ENCODE measurements around the gene KRT78. TPM values are rescaled to one million over a fixed set of nuclear protein-coding genes. Genes with fewer than 3 reads are reported as not detected.

The KRT78 gene
- total RNA-seq, 2 experiments from 2014 or later, result not detected

- Mint-ChIP-seq H3K9me3 (ENCODE audit: low read depth) (no peaks in the 10 kb centered on the region), H3K27ac (no peak overlapping the region), H3K4me3 (no peak overlapping the region), H3K36me3 (ENCODE audit: low read depth) (no peaks in the 10 kb centered on the region), H3K27me3 (no peaks in the 10 kb centered on the region), H3K4me1 (peaks cover 10% of the 10 kb centered on the region)
- POLR2A ChIA-PET, result interaction anchor here (0.5 kb wide), 1 partner anchor 33 kb away, joined by 8 read pairs; no protein-coding TSS in a partner anchor
- DNase-seq (no peak), ATAC-seq (no peak)
- CTCF ChIA-PET, result interaction anchor here (0.6 to 2.0 kb wide), 2 partner anchors 9 to 121 kb away, joined by 3 to 5 read pairs; no protein-coding TSS in a partner anchor
- intact Hi-C loops (cut with DNase I, micrococcal nuclease), result no loop called here
Observed at GRCh38 chr12:52821071-52821730, 27.6 kb downstream of the KRT78 start.

DNA sequence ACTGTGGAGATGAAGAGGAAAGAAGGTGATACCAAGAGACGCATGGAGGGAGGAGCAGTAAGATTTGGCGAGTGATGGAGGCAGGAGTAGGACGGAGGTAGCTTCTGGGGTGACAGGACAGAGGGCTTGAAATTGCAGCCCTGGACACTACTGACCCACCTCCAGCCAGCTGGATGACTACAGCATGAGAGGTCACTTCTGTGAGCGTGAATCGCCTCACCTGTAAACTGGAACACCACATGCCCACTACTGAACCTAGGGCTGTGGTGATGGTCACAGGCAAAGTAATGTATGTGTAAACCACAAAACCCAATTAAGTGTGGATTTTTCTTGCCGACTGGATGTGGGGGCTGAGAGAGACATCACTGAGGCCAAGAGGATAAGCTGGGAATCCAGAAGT is 28.3 kb downstream of the KRT78 start:
- CTCF ChIA-PET, result interaction anchor here (0.6 to 2.0 kb wide), 3 partner anchors 10 to 160 kb away, joined by 3 to 5 read pairs (median 3); no protein-coding TSS in a partner anchor
- no peak for DNase-seq
- ATAC-seq, result no peak

GRCh38 chr12:52819731-52820510 is 28.9 kb downstream of the KRT78 start:
- ChIA-PET CTCF (interaction anchor here (0.6 to 0.8 kb wide), 2 partner anchors 18 to 161 kb away, joined by 3 read pairs; no protein-coding TSS in a partner anchor), POLR2A (no interaction called here)
- Mint-ChIP-seq H3K4me1 (peaks cover 10% of the 10 kb centered on the region), H3K36me3 (ENCODE audit: low read depth) (no peaks in the 10 kb centered on the region), H3K4me3 (no peak overlapping the region), H3K9me3 (ENCODE audit: low read depth) (no peaks in the 10 kb centered on the region), H3K27me3 (no peaks in the 10 kb centered on the region), H3K27ac (no peak overlapping the region)
- DNase-seq (no peak), ATAC-seq (no peak)
- intact Hi-C loops (cut with DNase I, micrococcal nuclease), result no loop called here

More for the DNA sequence above, 28.3 kb downstream of the KRT78 start:
- intact Hi-C loops (cut with DNase I, micrococcal nuclease), result no loop called here
- POLR2A ChIA-PET, result no interaction called here
- Mint-ChIP-seq H3K4me3 (no peak overlapping the region), H3K36me3 (ENCODE audit: low read depth) (no peaks in the 10 kb centered on the region), H3K9me3 (ENCODE audit: low read depth) (no peaks in the 10 kb centered on the region), H3K27me3 (no peaks in the 10 kb centered on the region), H3K4me1 (peaks cover 10% of the 10 kb centered on the region), H3K27ac (no peak overlapping the region)

DNA sequence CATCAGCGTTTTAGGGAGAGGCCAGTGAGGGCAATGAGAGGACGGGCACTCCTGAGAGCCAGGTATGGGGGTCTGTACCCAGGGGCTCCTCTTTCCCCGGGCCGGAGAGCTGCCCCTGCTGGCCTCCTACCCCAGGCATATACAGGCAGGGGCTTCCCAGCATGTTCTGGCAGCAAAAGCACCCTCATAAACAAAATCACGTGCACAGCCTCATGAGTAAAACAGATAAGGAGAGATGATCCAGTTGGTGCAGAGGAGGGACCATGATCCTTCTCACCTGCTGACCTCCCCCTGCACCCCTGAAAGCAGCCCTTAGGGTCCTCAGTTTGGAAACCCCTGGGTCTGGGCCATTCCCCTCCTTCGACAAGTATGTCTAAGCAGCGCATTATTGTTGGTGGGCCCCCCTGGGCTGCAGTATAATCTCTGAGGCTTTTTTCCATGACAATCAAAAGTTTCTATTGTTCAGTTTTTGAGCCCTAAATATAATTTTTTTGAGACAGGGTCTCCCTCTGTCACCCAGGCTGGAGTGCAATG is 29.8 kb downstream of the KRT78 start:
- ChIA-PET CTCF (interaction anchor here (0.7 kb wide), 1 partner anchor 94 kb away, joined by 4 read pairs; no protein-coding TSS in a partner anchor), POLR2A (no interaction called here)
- H3K27ac Mint-ChIP-seq, result no peak overlapping the region
- peaks cover 10% of the 10 kb centered on the region for H3K4me1 Mint-ChIP-seq
- ATAC-seq, result no peak
- H3K4me3 Mint-ChIP-seq, result no peak overlapping the region
- no peaks in the 10 kb centered on the region for H3K27me3 Mint-ChIP-seq
- DNase-seq, result no peak
- no peaks in the 10 kb centered on the region for H3K36me3 Mint-ChIP-seq (ENCODE audit: low read depth)
- H3K9me3 Mint-ChIP-seq (ENCODE audit: low read depth), result no peaks in the 10 kb centered on the region
- intact Hi-C loops (cut with DNase I, micrococcal nuclease), result no loop called here

GRCh38 chr12:52818388-52818787 is 30.4 kb downstream of the KRT78 start:
- ATAC-seq (no peak), DNase-seq (no peak)
- intact Hi-C loops (cut with DNase I, micrococcal nuclease), result no loop called here
- ChIA-PET CTCF (interaction anchor here (1.3 kb wide), 1 partner anchor 52 kb away, joined by 4 read pairs; no protein-coding TSS in a partner anchor), POLR2A (no interaction called here)
- Mint-ChIP-seq H3K36me3 (ENCODE audit: low read depth) (no peaks in the 10 kb centered on the region), H3K27ac (no peak overlapping the region), H3K9me3 (ENCODE audit: low read depth) (no peaks in the 10 kb centered on the region), H3K27me3 (no peaks in the 10 kb centered on the region), H3K4me3 (no peak overlapping the region), H3K4me1 (peaks cover 10% of the 10 kb centered on the region)

- intact Hi-C loops (cut with DNase I, micrococcal nuclease), result no loop called here
- CTCF ChIA-PET, result interaction anchor here (1.3 kb wide), 1 partner anchor 53 kb away, joined by 4 read pairs; no protein-coding TSS in a partner anchor
- DNase-seq, result no peak
- H3K27me3 Mint-ChIP-seq, result no peaks in the 10 kb centered on the region
- ATAC-seq, result peak; percentile 61
- H3K4me1 Mint-ChIP-seq, result peaks cover 10% of the 10 kb centered on the region
- no peaks in the 10 kb centered on the region for H3K9me3 Mint-ChIP-seq (ENCODE audit: low read depth)
- POLR2A ChIA-PET, result no interaction called here
- H3K27ac Mint-ChIP-seq, result no peak overlapping the region
- H3K4me3 Mint-ChIP-seq, result no peak overlapping the region
- no peaks in the 10 kb centered on the region for H3K36me3 Mint-ChIP-seq (ENCODE audit: low read depth)
Observed at GRCh38 chr12:52817699-52818238, 31.0 kb downstream of the KRT78 start.

GRCh38 chr12:52817003-52817698 is 31.6 kb downstream of the KRT78 start:
- H3K4me3 Mint-ChIP-seq, result no peak overlapping the region
- DNase-seq, result no peak
- no peaks in the 10 kb centered on the region for H3K27me3 Mint-ChIP-seq
- ChIA-PET POLR2A (no interaction called here), CTCF (interaction anchor here (1.3 kb wide), 1 partner anchor 53 kb away, joined by 4 read pairs; no protein-coding TSS in a partner anchor)
- ATAC-seq, result no peak
- no peaks in the 10 kb centered on the region for H3K36me3 Mint-ChIP-seq (ENCODE audit: low read depth)
- no peak overlapping the region for H3K27ac Mint-ChIP-seq
- intact Hi-C loops (cut with DNase I, micrococcal nuclease), result no loop called here
- H3K9me3 Mint-ChIP-seq (ENCODE audit: low read depth), result no peaks in the 10 kb centered on the region
- peaks cover 10% of the 10 kb centered on the region for H3K4me1 Mint-ChIP-seq

DNA sequence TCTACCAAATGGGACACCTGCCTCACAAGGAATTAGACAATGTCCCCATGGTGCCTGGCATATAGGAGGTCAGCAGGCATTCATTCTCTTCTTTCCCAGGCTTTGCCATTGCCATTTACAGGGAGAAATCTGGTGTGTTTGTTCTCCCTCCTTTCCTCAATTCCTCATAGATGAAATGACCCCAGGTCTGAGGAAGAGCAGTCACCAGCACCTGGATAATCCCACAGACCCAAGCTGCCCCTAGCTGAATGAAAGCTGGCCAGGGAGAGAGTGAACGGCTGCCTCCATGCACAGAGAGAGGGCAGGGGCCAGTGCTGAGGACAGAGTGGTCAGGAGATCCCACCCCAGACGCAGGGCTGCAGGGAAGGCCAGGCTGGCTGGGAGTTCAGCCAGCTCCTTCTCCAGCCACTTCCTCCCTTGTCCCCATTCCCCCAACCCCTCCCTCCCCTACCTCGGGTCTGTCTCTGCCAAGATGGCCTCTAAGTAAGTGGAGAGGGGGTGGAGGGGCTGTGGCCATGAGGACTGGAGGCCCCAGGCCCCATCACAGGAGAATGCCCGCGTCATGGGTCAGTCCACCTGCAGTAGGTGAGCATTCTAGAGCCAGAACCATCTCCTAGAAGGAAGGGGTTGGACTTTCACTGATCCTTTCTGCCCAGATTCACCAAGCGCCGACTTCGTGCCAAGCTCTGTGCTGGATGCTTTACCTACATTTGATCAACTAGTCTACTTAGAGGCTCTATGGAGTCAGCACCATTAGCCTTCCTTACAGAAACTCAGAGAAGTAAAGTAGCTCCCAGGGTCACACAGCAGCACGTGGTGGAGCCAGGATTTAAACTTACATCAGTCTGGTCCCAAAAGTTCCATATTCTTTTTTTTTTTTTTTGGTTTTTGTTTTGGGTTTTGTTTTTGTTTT is 32.9 kb downstream of the KRT78 start:
- ChIA-PET CTCF (no interaction called here), POLR2A (no interaction called here)
- DNase-seq (no peak), ATAC-seq (no peak)
- H3K36me3 Mint-ChIP-seq (ENCODE audit: low read depth), result no peaks in the 10 kb centered on the region
- no peak overlapping the region for H3K27ac Mint-ChIP-seq
- H3K9me3 Mint-ChIP-seq (ENCODE audit: low read depth), result no peaks in the 10 kb centered on the region
- peaks cover 10% of the 10 kb centered on the region for H3K4me1 Mint-ChIP-seq
- intact Hi-C loops (cut with DNase I, micrococcal nuclease), result no loop called here
- no peaks in the 10 kb centered on the region for H3K27me3 Mint-ChIP-seq
- no peak overlapping the region for H3K4me3 Mint-ChIP-seq

- CTCF ChIA-PET, result no interaction called here
- no peak for ATAC-seq
- intact Hi-C loops (cut with DNase I, micrococcal nuclease), result no loop called here
Observed at GRCh38 chr12:52815161-52815560, 33.6 kb downstream of the KRT78 start.

DNA sequence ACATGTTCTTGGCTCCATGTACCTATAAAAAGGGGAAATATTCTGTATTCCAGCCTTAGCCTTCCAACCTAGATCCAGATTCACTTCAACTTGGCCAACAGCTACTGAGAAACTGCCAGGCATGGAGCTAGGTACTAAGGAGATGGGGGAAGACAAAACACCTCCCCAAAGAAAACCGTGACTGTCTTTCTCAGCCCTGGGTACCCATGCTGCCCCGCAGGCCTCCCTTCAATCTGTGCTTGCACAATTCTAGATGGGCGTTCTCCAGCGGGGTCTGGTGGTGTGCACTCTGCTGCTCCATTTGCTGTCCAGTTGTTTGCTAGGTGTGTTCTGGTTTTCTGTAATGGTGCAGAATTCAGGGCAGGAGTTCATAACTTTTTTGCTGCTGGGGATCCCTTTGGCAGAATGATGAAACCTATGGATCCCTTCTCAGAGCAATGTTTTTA is 34.1 kb downstream of the KRT78 start:
- Mint-ChIP-seq H3K4me3 (no peak overlapping the region), H3K4me1 (peaks cover 10% of the 10 kb centered on the region), H3K27ac (no peak overlapping the region), H3K36me3 (ENCODE audit: low read depth) (no peaks in the 10 kb centered on the region), H3K27me3 (no peaks in the 10 kb centered on the region), H3K9me3 (ENCODE audit: low read depth) (no peaks in the 10 kb centered on the region)
- no peak for DNase-seq
- ATAC-seq, result no peak
- intact Hi-C loops (cut with DNase I, micrococcal nuclease), result no loop called here
- ChIA-PET POLR2A (no interaction called here), CTCF (no interaction called here)

More at GRCh38 chr12:52815161-52815560, 33.6 kb downstream of the KRT78 start:
- H3K27me3 Mint-ChIP-seq, result no peaks in the 10 kb centered on the region
- H3K27ac Mint-ChIP-seq, result no peak overlapping the region
- H3K36me3 Mint-ChIP-seq (ENCODE audit: low read depth), result no peaks in the 10 kb centered on the region
- H3K4me1 Mint-ChIP-seq, result peaks cover 10% of the 10 kb centered on the region
- no peak overlapping the region for H3K4me3 Mint-ChIP-seq
- DNase-seq, result no peak
- POLR2A ChIA-PET, result no interaction called here
- no peaks in the 10 kb centered on the region for H3K9me3 Mint-ChIP-seq (ENCODE audit: low read depth)

All from activated CD4-positive, alpha-beta T cell treated with anti-CD3 and anti-CD28 coated beads for 36 hours (primary cell).